ENCODE measurements around the gene NANOS1.

Gene NANOS1

DNA sequence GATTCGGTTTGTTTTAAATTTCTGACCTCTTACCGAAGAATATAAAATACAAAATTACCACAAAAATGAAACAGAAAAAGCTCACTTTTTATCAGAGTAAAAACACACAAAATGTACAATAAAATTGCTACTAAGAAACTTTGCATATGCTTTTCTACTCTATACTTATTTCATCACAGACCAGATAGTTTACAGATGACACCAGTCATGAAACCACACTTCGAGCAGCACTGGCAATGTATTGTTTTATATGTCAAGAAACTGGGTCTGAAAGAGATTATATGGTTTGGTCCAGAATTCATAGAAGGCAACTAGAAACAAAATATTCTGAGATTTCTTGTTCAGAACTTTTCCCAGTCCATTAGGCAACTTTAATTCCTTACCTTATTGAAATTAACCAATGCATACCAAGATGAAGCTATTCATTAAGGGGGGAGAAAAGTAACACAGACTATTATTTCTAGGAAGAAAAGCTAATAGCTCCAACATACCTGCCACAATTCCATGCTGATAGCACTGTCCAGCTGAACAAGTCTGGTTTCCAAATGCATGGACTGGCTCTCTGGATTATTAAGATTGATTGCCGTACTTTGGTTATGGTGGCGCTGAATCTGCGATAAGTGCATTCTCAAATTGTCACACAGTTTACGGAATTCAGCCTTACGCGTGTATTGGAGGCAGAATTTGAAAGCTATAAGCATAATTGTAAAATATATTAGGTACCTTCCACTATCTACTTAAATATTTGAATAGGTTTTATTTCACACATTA is 41.1 kb downstream of the NANOS1 start:
- DNase-seq, result no peak

DNA sequence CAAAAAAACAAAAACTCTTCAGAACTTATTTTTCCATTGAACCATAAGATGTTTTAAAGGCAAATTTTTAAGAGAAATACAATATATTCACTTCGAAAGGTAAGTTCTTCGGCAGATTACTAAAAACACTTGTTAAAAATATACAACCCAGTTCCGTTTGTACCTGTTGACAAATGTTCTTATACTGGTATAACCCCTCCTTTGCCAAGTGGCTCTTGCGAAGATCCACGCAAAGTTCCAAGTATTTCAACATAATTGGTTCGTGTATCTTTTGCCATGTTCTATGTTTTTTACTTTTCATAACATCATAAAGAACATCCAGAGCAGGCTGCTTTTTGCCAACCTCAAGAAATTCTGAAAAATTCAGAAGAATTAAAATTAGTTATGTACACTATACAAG is 44.1 kb downstream of the NANOS1 start:
- no peak for DNase-seq

DNA sequence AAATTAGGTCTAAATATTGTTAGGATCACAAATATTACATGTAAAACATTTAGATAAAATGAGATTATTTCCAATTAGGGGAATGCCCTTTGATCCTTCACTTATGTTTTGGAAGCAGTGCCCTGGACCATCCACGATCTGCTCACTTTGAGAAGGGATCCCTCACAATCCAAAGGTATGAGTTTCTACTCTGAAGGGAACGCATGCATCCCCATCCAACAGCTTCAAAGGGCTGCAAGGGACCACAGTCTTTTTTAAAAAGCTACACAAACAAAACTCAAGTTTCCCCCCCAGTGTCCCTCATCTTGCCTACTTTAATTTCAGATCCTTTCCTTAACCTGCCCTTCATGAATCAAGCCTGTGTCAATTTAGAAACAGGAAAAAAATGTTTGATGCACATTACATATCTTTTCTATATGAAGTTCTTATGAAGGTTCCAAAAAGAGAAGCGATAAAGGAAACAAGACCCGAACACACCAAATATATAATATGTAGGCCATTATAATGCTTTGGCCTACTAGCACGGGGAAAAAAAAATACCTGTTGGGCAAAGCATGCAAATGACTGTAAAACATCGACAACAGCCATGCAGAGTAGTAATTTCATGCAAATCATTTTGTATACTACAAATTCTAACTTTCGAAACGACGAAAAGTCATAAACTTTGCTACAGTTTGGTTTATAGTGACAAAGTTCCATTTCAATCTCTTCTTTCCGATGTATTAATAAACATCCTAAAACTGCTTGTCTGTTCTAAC is 49.1 kb downstream of the NANOS1 start:
- DNase-seq, result no peak

DNA sequence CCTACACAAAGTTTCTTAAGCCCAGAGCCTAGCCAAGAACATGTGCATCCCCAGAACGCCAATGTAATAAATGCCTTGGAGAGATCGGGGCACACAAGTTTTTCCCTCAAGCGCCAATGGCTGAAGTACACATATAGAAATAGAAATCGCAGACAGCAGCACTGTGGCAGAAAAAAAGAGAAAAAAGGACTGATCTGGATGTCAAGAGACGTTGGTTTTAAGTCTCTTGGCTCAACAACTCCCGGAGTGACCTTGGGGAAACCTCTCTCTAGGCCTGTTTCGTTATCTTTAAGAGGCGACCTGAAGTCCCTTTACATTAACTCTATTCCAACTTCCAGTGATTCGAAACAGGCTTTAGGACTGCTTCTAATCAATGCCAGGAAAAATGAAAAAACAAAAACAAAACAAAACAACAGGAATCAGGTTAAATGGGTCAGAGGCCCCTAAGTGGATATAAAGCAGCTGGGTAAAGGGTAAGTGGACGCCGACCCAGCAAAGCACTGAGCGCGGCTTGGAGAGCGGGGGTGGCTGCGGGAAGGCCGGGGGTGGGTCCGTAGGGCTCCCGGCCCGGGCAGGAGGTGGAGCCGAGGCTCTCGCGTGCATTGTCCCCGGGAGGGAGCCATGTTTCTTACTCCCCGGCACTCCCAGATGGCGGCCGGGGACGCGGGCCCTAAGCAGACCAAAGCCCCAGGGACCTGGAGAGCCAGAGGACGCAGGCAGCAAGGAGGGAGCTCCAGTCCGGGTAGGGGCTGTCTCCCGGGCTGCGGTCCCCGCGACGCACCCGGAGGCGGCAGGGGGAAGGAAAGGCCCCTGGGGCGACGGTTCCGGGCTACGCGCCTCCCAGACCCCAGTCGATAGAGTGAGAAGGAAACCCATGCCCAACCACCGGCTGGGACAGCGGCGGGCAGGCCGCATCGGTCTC is 50.3 kb downstream of the NANOS1 start:
- DNase-seq, result no peak

DNA sequence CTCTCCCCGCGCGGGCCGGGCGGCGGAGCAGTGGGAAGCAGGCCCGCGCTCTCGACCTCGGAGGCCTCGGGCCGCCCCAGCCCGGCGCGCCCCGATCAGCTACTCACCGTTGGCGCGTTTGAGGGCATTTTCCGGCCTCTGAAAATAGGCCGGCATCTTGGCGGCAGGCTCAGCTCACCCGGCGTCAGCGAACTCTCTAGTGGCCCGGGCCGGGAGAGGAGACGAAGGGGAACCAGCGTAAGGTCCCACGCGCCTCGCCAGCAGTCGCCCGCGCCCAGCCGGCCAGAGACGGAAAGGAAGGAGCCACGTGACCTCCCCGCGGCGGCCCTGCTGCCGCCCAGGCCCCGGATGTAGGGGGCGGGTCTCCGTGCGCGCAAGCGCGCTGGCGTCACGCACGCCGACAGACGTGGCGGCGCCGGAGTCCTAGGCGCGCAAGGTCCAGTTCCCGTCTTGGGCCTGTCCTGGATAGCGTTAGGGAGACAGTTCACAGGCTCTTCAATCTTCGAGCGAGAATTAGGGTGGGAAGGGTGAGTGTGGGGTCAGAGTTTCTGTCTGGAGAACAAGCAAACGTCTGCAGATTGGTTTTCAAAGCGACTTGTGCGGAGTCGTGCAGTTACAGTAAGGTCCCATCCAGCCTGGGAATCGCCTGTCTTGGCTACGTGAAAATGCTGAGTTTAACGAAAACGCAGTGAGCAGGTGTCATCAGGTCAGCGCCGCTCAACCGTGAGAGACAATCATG is 51.2 kb downstream of the NANOS1 start, which contains the start of gene EIF3A:
EIF3A (minus strand) TSS at position 297 of the 739 bp plus-strand sequence; CDS start at position 156, 141 bp downstream.
- DNase-seq, result peak; percentile 77

Data from SHP77 treated with DMSO at 0.1 percent for 48 hours (cell line).